ENCODE measurements around the gene FAM107B.

The FAM107B gene

DNA sequence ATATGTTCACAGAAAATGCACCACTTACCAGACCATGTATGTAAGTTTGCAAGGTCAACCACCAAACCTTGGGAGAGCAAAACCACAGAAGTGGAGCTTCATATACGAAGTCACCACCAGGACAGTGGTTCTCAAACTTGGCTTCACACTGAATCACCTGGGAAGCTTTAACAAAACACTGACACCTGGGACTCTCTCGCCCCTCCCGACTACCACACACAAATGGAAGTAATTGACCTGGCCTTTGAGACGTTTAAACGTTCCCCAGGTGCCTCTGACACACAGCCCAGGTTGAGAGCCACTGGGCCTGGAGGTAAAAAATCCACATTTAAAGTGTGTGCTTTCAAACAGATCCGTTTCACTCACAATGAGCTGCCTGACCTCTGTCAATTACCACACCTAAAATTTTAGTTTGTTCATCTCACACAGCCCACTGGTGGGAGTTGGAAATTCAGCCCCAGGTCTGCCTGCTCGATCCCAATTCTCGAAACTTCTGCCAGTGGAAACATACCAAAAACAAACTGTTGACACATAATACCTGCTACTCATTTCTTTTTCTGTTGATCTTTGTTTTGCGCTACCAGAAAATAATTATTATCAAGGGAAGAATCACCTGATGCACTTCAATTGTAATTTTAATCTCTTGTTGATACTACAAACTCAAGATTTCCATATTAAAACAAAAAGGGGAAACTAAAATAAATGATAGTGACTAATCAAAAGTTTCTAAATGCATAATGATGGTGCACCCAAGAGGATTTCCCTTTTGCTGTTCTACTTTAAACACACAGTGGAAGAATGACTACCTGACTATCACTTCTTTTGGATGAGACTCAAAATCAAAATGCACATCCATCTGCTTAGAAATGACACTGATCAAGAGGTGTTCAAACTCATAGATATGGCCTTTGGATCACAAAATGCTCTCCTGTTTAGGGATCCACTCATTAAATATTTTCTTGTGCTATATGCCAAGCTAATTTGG, 36.6 kb upstream of the FAM107B start:
- no peak for DNase-seq (ENCODE audit: insufficient read length, low spot score)
- FAIRE-seq = no peak
- no peak for TF ChIP-seq PAX5 (IDR thresholded peaks at IDR 0.05; ENCODE audit: insufficient read depth, low read length, severe bottlenecking)
- TF ChIP-seq SPI1 (IDR thresholded peaks at IDR 0.05; ENCODE audit: low read depth, low read length) = no peak
- TF ChIP-seq POU2F2 (IDR thresholded peaks at IDR 0.05; ENCODE audit: low read depth, low read length) = no peak
- no peak for TF ChIP-seq TAF1 (IDR thresholded peaks at IDR 0.05; ENCODE audit: low read depth, low read length)
- no peak for TF ChIP-seq POLR2A (IDR thresholded peaks at IDR 0.05; ENCODE audit: low read depth, low read length)
- no peak for TF ChIP-seq POLR2AphosphoS5 (IDR thresholded peaks at IDR 0.05; ENCODE audit: low read depth, low read length)

- DNase-seq (ENCODE audit: insufficient read length, low spot score) = no peak
- FAIRE-seq = no peak
These were observed 31.6 kb upstream of the FAM107B start for GRCh38 chr10:14806318-14806717.

DNA sequence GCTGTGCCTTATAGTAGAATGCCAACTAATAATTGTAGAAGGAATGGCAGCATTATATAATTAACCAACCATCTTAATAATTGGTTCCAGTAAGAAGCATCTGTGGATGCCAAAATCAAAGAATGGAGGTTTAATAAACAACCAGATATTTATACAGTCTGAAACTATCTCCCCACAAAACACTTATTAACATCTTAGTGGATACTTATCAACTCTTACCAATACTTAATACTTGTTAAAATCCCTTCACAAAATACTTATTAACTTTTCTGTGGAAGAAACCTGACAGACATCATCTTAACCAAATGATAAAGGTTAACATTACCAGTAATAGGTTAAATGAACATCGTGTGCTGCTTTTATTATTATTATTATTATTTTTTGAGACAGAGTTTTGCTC, 29.1 kb upstream of the FAM107B start:
- DNase-seq (ENCODE audit: insufficient read length, low spot score) = no peak
- no peak for FAIRE-seq
- TF ChIP-seq PAX5 (IDR thresholded peaks at IDR 0.05; ENCODE audit: insufficient read depth, low read length, severe bottlenecking) (no peak), POU2F2 (IDR thresholded peaks at IDR 0.05; ENCODE audit: low read depth, low read length) (no peak), POLR2A (IDR thresholded peaks at IDR 0.05; ENCODE audit: low read depth, low read length) (no peak), TAF1 (IDR thresholded peaks at IDR 0.05; ENCODE audit: low read depth, low read length) (no peak)

More at GRCh38 chr10:14806318-14806717, 31.6 kb upstream of the FAM107B start:
- no peak for TF ChIP-seq POU2F2 (IDR thresholded peaks at IDR 0.05; ENCODE audit: low read depth, low read length)
- no peak for TF ChIP-seq SPI1 (IDR thresholded peaks at IDR 0.05; ENCODE audit: low read depth, low read length)
- TF ChIP-seq PAX5 (IDR thresholded peaks at IDR 0.05; ENCODE audit: insufficient read depth, low read length, severe bottlenecking) = no peak
- no peak for TF ChIP-seq POLR2A (IDR thresholded peaks at IDR 0.05; ENCODE audit: low read depth, low read length)
- TF ChIP-seq POLR2AphosphoS5 (IDR thresholded peaks at IDR 0.05; ENCODE audit: low read depth, low read length) = no peak
- no peak for TF ChIP-seq TAF1 (IDR thresholded peaks at IDR 0.05; ENCODE audit: low read depth, low read length)

GRCh38 chr10:14801723-14802122, 27.0 kb upstream of the FAM107B start:
- TF ChIP-seq POLR2AphosphoS5 (IDR thresholded peaks at IDR 0.05; ENCODE audit: low read depth, low read length) (no peak), SPI1 (IDR thresholded peaks at IDR 0.05; ENCODE audit: low read depth, low read length) (no peak), POU2F2 (IDR thresholded peaks at IDR 0.05; ENCODE audit: low read depth, low read length) (no peak), POLR2A (IDR thresholded peaks at IDR 0.05; ENCODE audit: low read depth, low read length) (no peak)
- FAIRE-seq (no peak), DNase-seq (ENCODE audit: insufficient read length, low spot score) (no peak)

GRCh38 chr10:14800397-14800796, 25.7 kb upstream of the FAM107B start:
- no peak for TF ChIP-seq TAF1 (IDR thresholded peaks at IDR 0.05; ENCODE audit: low read depth, low read length)
- TF ChIP-seq POLR2A (IDR thresholded peaks at IDR 0.05; ENCODE audit: low read depth, low read length) = no peak
- no peak for TF ChIP-seq SPI1 (IDR thresholded peaks at IDR 0.05; ENCODE audit: low read depth, low read length)
- no peak for TF ChIP-seq PAX5 (IDR thresholded peaks at IDR 0.05; ENCODE audit: insufficient read depth, low read length, severe bottlenecking)
- no peak for TF ChIP-seq POLR2AphosphoS5 (IDR thresholded peaks at IDR 0.05; ENCODE audit: low read depth, low read length)
- no peak for TF ChIP-seq POU2F2 (IDR thresholded peaks at IDR 0.05; ENCODE audit: low read depth, low read length)
- DNase-seq (ENCODE audit: insufficient read length, low spot score) = no peak
- FAIRE-seq = no peak

GRCh38 chr10:14798636-14799035, 23.9 kb upstream of the FAM107B start:
- TF ChIP-seq POU2F2 (IDR thresholded peaks at IDR 0.05; ENCODE audit: low read depth, low read length) = no peak
- TF ChIP-seq SPI1 (IDR thresholded peaks at IDR 0.05; ENCODE audit: low read depth, low read length) = no peak
- no peak for TF ChIP-seq POLR2AphosphoS5 (IDR thresholded peaks at IDR 0.05; ENCODE audit: low read depth, low read length)
- TF ChIP-seq POLR2A (IDR thresholded peaks at IDR 0.05; ENCODE audit: low read depth, low read length) = no peak
- TF ChIP-seq TAF1 (IDR thresholded peaks at IDR 0.05; ENCODE audit: low read depth, low read length) = no peak
- no peak for TF ChIP-seq PAX5 (IDR thresholded peaks at IDR 0.05; ENCODE audit: insufficient read depth, low read length, severe bottlenecking)
- peak; percentile 16 for FAIRE-seq
- DNase-seq (ENCODE audit: insufficient read length, low spot score) = no peak

GRCh38 chr10:14787938-14788337, 13.2 kb upstream of the FAM107B start:
- no peak for FAIRE-seq
- DNase-seq (ENCODE audit: insufficient read length, low spot score) = no peak
- TF ChIP-seq POLR2A (IDR thresholded peaks at IDR 0.05; ENCODE audit: low read depth, low read length) = no peak
- TF ChIP-seq POU2F2 (IDR thresholded peaks at IDR 0.05; ENCODE audit: low read depth, low read length) = no peak

DNA sequence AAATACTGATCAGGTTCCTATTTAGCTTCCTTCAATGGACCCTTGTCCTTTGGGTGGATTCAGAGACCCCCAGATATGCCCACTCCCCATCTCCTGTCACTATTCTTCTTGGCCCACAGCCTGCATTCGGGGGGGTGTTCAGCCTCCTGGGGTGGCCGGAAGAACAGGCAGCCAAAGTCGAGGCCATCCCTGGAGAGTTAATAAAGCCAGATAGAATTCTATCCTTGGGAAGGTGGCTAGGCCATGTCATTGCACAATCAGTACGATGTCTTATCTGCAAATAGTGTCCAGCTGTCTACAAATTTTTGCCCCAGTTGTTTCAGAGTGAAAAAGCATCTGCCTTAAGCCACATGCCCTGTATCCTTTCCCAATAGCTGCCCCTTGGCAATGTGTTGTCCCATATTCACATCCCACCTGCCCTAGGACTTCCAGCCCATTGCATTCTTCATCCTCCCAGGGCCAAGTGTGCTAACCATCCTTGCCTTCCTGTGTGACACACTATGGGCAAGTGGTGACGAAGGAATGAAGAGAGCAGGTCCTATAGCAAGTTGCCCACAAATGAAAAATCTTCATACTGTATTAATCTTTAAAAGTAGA, 9.9 kb upstream of the FAM107B start:
- TF ChIP-seq POLR2AphosphoS5 (IDR thresholded peaks at IDR 0.05; ENCODE audit: low read depth, low read length) (no peak), POU2F2 (IDR thresholded peaks at IDR 0.05; ENCODE audit: low read depth, low read length) (no peak), POLR2A (IDR thresholded peaks at IDR 0.05; ENCODE audit: low read depth, low read length) (no peak), TAF1 (IDR thresholded peaks at IDR 0.05; ENCODE audit: low read depth, low read length) (no peak), SPI1 (IDR thresholded peaks at IDR 0.05; ENCODE audit: low read depth, low read length) (no peak), PAX5 (IDR thresholded peaks at IDR 0.05; ENCODE audit: insufficient read depth, low read length, severe bottlenecking) (no peak)
- no peak for FAIRE-seq
- DNase-seq (ENCODE audit: insufficient read length, low spot score) = no peak

GRCh38 chr10:14782691-14783363, 8.1 kb upstream of the FAM107B start:
- FAIRE-seq (no peak), DNase-seq (ENCODE audit: insufficient read length, low spot score) (no peak)
- no peak for TF ChIP-seq PAX5 (IDR thresholded peaks at IDR 0.05; ENCODE audit: insufficient read depth, low read length, severe bottlenecking)
- no peak for TF ChIP-seq TAF1 (IDR thresholded peaks at IDR 0.05; ENCODE audit: low read depth, low read length)
- TF ChIP-seq SPI1 (IDR thresholded peaks at IDR 0.05; ENCODE audit: low read depth, low read length) = no peak
- no peak for TF ChIP-seq POLR2A (IDR thresholded peaks at IDR 0.05; ENCODE audit: low read depth, low read length)
- no peak for TF ChIP-seq POLR2AphosphoS5 (IDR thresholded peaks at IDR 0.05; ENCODE audit: low read depth, low read length)
- no peak for TF ChIP-seq POU2F2 (IDR thresholded peaks at IDR 0.05; ENCODE audit: low read depth, low read length)
